SK-N-SH (cell line): ENCODE measurements around the gene KRT14. TPM values are rescaled to one million over a fixed set of nuclear protein-coding genes. Genes with fewer than 3 reads are reported as not detected.

Experiments used
- CTCF ChIA-PET: fragments of 300-600, 350-600 bp; formaldehyde crosslinking; extraction: SDS; loops from one replicate; lab custom pipeline; 2021; lab: Yijun Ruan, JAX
- POLR2A ChIA-PET: fragments of 350-600 bp; sonication (Branson Sonifier 250); formaldehyde crosslinking; extraction: SDS; loops from one replicate; lab custom pipeline; 2020; ENCODE audit warnings: antibody characterized with exemption, inconsistent platforms; lab: Yijun Ruan, JAX
- DNase-seq: peaks from one replicate; pipeline ENCODE4 v3.0.0; 2012
- H2AFZ ChIP-seq: fragments of 200-600 bp; sonication (generic); 2 replicates; pipeline ENCODE4 v1.8.1; 2016; ENCODE audit warnings: antibody characterized with exemption, mild to moderate bottlenecking, low read depth
- H3F3A ChIP-seq: fragments of 200-600 bp; sonication (generic); replicated peaks from 2 replicates; pipeline ENCODE3; 2016; ENCODE audit warnings: antibody characterized with exemption, mild to moderate bottlenecking; ENCODE audit not compliant: insufficient read depth
- H3K27ac ChIP-seq, 2 experiments: fragments of 200-500 bp in 1 of 2; fragments of 200-600 bp in 1 of 2; sonication (Bioruptor generic) in 1 of 2; sonication (generic), shearing (Covaris generic) in 1 of 2; 2 replicates each; pipeline versions ENCODE4 v1.5.1 to v1.6.1; 2014 to 2016; ENCODE audit warnings: low read depth in 2 of 2, inconsistent platforms in 1 of 2, low read length in 1 of 2, mild to moderate bottlenecking in 1 of 2, mixed read lengths in 1 of 2
- H3K27me3 ChIP-seq: fragments of 200-600 bp; sonication (generic), shearing (Covaris generic); 2 replicates; pipeline ENCODE4 v1.6.1; 2016; ENCODE audit warnings: mixed run types; ENCODE audit not compliant: insufficient read depth
- H3K36me3 ChIP-seq, 2 experiments: fragments of 200-500 bp in 1 of 2; fragments of 200-600 bp in 1 of 2; sonication (Bioruptor generic) in 1 of 2; sonication (generic) in 1 of 2; replicated peaks in 1 of 2; 2 replicates each; pipeline versions ENCODE3 to v1.5.1; 2014 to 2016; ENCODE audit warnings: low read length in 1 of 2, mild to moderate bottlenecking in 1 of 2; ENCODE audit not compliant: insufficient read depth in 2 of 2, control insufficient read depth in 1 of 2
- H3K4me1 ChIP-seq, 2 experiments: fragments of 200-500 bp in 1 of 2; fragments of 200-600 bp in 1 of 2; sonication (Bioruptor generic) in 1 of 2; sonication (generic), shearing (Covaris generic) in 1 of 2; 2 replicates each; pipeline versions ENCODE4 v1.5.1 to v1.6.1; 2014 to 2016; ENCODE audit warnings: low read depth in 1 of 2, low read length in 1 of 2, mixed run types in 1 of 2; ENCODE audit not compliant: insufficient read depth in 2 of 2, control insufficient read depth in 1 of 2
- H3K4me2 ChIP-seq: fragments of 200-600 bp; sonication (generic), shearing (Covaris generic); 2 replicates; pipeline ENCODE4 v1.6.1; 2017; ENCODE audit warnings: mixed run types
- H3K4me3 ChIP-seq, 2 experiments: fragments of 200-500 bp in 1 of 2; fragments of 200-600 bp in 1 of 2; sonication (Bioruptor generic) in 1 of 2; sonication (generic), shearing (Covaris generic) in 1 of 2; 2 replicates each; pipeline versions ENCODE4 v1.5.1 to v1.8.1; 2014 to 2016; ENCODE audit warnings: low read depth in 2 of 2, inconsistent platforms in 1 of 2, low read length in 1 of 2, mild to moderate bottlenecking in 1 of 2, mixed read lengths in 1 of 2, moderate library complexity in 1 of 2
- H3K79me2 ChIP-seq: fragments of 200-600 bp; sonication (generic); 2 replicates; pipeline ENCODE4 v1.8.1; 2017; ENCODE audit warnings: mild to moderate bottlenecking; ENCODE audit not compliant: insufficient read depth
- H3K9ac ChIP-seq: fragments of 200-600 bp; sonication (generic); 2 replicates; pipeline ENCODE4 v1.6.1; 2017; ENCODE audit warnings: mixed run types
- H3K9me2 ChIP-seq: fragments of 200-600 bp; sonication (generic); 2 replicates; pipeline ENCODE4 v1.6.1; 2017; ENCODE audit warnings: mixed run types
- H3K9me3 ChIP-seq: fragments of 200-600 bp; sonication (generic); 2 replicates; pipeline ENCODE4 v1.6.1; 2017; ENCODE audit warnings: mixed run types, mild to moderate bottlenecking, moderate library complexity
- H4K20me1 ChIP-seq: fragments of 200-600 bp; sonication (generic); 2 replicates; pipeline ENCODE4 v1.6.1; 2017; ENCODE audit warnings: mild to moderate bottlenecking, mixed run types; ENCODE audit not compliant: insufficient read depth
- ELF1 ChIP-seq: IDR thresholded peaks from 2 replicates; pipeline ENCODE4 v1.4.0; 2012
- EZH2phosphoT487 ChIP-seq: fragments of 200-600 bp; sonication (generic); IDR thresholded peaks from 2 replicates; pipeline ENCODE4 v1.6.1; 2017; ENCODE audit warnings: low read depth, mixed run types, mild to moderate bottlenecking, antibody characterized with exemption, moderate library complexity, borderline replicate concordance
- FOSL2 ChIP-seq: IDR thresholded peaks from 2 replicates; pipeline ENCODE4 v1.4.0; 2012; ENCODE audit warnings: low read depth, mild to moderate bottlenecking, moderate library complexity, borderline replicate concordance
- FOXM1 ChIP-seq: IDR thresholded peaks from 2 replicates; pipeline ENCODE4 v1.4.0; 2012; ENCODE audit warnings: low read depth, mild to moderate bottlenecking
- GATA2 ChIP-seq: sonication (generic); formaldehyde crosslinking; IDR thresholded peaks from 2 replicates; pipeline ENCODE4 v1.5.0; 2020; ENCODE audit warnings: mild to moderate bottlenecking, missing genetic modification reagents
- RAD21 ChIP-seq: IDR thresholded peaks from 2 replicates; pipeline ENCODE4 v1.6.1; 2012; ENCODE audit warnings: mild to moderate bottlenecking, low read length
- SIN3A ChIP-seq: IDR thresholded peaks from 2 replicates; pipeline ENCODE4 v1.6.1; 2012; ENCODE audit warnings: low read depth, mild to moderate bottlenecking, low read length, moderate library complexity, borderline replicate concordance
- YY1 ChIP-seq: IDR thresholded peaks from 2 replicates; pipeline ENCODE4 v1.4.0; 2012; ENCODE audit warnings: low read depth, mild to moderate bottlenecking
- WGBS: methylation state at CpG from one replicate; pipeline ENCODE4 v1.1.6; 2017; ENCODE audit warnings: low lambda C conversion rate; 5-methylcytosine and 5-hydroxymethylcytosine counted together
- polyA plus RNA-seq, 3 experiments: library from polyadenylated mRNA; depleted of rRNA; stranded (reverse); fragments of >200 nt; gene quantifications; 2 replicates each; pipeline ENCODE4 v1.2.3, GENCODE V29; 2012
- TF ChIP-seq, protein P1 (sequence below): IDR thresholded peaks from 2 replicates; pipeline ENCODE4 v1.4.0; 2012; ENCODE audit warnings: low read depth, borderline replicate concordance
- TF ChIP-seq, protein P2 (sequence below): IDR thresholded peaks from 2 replicates; pipeline ENCODE4; 2012
- TF ChIP-seq, protein P3 (sequence below): fragments of 150-350 bp; IDR thresholded peaks from 2 replicates; pipeline ENCODE4 v1.6.1; 2017; ENCODE audit warnings: antibody characterized with exemption, low read length, low read depth, borderline replicate concordance
- TF ChIP-seq, protein P4 (sequence below): fragments of 150-350 bp; IDR thresholded peaks from 2 replicates; pipeline ENCODE4 v1.6.1; 2016; ENCODE audit warnings: mild to moderate bottlenecking, low read depth, low read length
- TF ChIP-seq, protein P5 (sequence below): IDR thresholded peaks from 2 replicates; pipeline ENCODE4 v1.4.0; 2012; ENCODE audit warnings: low read depth

KRT14 gene
- polyA plus RNA-seq, 1 of the 3 experiments (the other 2 are of a cell fraction), result not detected

DNA sequence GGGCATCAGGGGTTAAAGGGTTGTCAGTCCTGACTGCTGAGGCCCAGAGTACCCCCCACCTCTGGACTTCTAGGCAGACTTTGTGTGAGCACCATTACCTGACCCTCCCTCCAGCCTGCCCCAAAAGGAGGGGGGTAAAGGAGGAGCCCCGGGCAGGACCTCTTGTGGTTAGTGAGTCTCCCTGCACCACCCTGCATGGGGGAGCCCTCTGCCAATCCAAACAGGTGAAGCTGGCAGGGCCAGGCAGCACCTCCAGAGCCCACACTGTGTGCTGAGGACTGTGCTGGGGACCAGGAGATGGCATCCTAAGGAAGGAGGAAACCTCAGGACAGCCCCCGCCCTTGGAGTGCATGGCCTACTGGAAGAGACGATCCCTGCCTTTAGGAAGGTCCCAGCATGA lies 2.6 kb upstream of the KRT14 start:
- H3K9ac ChIP-seq, result no peak overlapping the region
- TF ChIP-seq, protein P1, sequence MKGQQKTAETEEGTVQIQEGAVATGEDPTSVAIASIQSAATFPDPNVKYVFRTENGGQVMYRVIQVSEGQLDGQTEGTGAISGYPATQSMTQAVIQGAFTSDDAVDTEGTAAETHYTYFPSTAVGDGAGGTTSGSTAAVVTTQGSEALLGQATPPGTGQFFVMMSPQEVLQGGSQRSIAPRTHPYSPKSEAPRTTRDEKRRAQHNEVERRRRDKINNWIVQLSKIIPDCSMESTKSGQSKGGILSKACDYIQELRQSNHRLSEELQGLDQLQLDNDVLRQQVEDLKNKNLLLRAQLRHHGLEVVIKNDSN, result no peak
- no peak for TF ChIP-seq YY1
- no peak for TF ChIP-seq ELF1
- TF ChIP-seq, protein P2, sequence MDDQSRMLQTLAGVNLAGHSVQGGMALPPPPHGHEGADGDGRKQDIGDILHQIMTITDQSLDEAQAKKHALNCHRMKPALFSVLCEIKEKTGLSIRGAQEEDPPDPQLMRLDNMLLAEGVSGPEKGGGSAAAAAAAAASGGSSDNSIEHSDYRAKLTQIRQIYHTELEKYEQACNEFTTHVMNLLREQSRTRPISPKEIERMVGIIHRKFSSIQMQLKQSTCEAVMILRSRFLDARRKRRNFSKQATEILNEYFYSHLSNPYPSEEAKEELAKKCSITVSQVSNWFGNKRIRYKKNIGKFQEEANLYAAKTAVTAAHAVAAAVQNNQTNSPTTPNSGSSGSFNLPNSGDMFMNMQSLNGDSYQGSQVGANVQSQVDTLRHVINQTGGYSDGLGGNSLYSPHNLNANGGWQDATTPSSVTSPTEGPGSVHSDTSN, result no peak
- TF ChIP-seq SIN3A, result no peak
- TF ChIP-seq, protein P3, sequence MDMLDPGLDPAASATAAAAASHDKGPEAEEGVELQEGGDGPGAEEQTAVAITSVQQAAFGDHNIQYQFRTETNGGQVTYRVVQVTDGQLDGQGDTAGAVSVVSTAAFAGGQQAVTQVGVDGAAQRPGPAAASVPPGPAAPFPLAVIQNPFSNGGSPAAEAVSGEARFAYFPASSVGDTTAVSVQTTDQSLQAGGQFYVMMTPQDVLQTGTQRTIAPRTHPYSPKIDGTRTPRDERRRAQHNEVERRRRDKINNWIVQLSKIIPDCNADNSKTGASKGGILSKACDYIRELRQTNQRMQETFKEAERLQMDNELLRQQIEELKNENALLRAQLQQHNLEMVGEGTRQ, result no peak
- TF ChIP-seq FOXM1, result no peak
- no peak for TF ChIP-seq EZH2phosphoT487
- TF ChIP-seq, protein P4, sequence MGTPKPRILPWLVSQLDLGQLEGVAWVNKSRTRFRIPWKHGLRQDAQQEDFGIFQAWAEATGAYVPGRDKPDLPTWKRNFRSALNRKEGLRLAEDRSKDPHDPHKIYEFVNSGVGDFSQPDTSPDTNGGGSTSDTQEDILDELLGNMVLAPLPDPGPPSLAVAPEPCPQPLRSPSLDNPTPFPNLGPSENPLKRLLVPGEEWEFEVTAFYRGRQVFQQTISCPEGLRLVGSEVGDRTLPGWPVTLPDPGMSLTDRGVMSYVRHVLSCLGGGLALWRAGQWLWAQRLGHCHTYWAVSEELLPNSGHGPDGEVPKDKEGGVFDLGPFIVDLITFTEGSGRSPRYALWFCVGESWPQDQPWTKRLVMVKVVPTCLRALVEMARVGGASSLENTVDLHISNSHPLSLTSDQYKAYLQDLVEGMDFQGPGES, result no peak
- no peak for TF ChIP-seq FOSL2
- TF ChIP-seq RAD21, result no peak
- no peak for TF ChIP-seq GATA2 (CRISPR knock-in tag)
- TF ChIP-seq, protein P5, sequence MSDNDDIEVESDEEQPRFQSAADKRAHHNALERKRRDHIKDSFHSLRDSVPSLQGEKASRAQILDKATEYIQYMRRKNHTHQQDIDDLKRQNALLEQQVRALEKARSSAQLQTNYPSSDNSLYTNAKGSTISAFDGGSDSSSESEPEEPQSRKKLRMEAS, result no peak
- H2AFZ ChIP-seq, result no peak overlapping the region
- H3K36me3 ChIP-seq, result no peaks in the 10 kb centered on the region
- no peaks in the 10 kb centered on the region for H3F3A ChIP-seq
- H3K9me3 ChIP-seq, result no peaks in the 10 kb centered on the region
- no peak overlapping the region for H3K4me2 ChIP-seq
- no peak overlapping the region for H3K4me3 ChIP-seq
- H3K79me2 ChIP-seq, result no peaks in the 10 kb centered on the region
- peaks cover 29% of the 10 kb centered on the region for H3K27me3 ChIP-seq
- ChIA-PET CTCF (interaction anchor here (1.0 to 2.7 kb wide), 2 partner anchors 10 to 74 kb away, joined by 3 to 10 read pairs; no protein-coding TSS in a partner anchor), POLR2A (no interaction called here)
- 36% methylated on average over 2 of the region's 3 CpGs for WGBS
- H3K9me2 ChIP-seq, result no peaks in the 10 kb centered on the region
- H3K4me1 ChIP-seq, result no peaks in the 10 kb centered on the region
- H4K20me1 ChIP-seq, result no peaks in the 10 kb centered on the region
- DNase-seq, result no peak
- H3K27ac ChIP-seq, result no peak overlapping the region
